ENCODE results near the gene SLC39A11.

Gene SLC39A11

DNA sequence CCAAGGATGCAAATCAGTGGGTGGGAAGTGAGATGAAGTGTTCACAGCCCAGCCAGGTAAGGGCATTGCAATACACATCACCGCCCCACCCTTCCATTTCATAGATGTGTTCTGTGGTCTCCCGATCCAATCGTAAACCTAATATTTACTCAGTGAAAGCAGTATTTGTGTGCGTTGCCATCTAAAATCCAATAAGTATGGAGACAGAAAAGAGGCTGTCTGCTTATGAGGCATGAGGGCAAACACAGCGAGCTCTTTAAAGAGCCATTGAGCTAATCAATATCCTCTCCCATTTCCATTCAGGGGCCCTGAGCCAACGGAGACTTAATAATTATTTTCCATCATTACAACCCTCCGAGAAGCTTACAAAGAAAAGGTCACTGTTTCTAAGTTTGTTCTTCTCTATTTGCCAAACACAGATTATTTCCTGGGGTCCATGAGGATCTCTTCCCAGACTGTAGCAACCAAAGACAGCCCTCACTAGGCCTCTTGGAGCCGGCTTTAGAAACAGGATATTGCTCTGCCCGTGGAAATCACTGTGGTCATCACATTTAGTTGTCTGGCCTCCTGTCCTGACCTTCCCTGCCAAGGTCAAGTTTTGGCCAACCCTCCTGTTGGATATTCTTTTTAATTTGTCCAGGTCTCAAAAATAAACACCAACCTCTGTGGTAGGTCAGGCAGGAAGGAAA, 120.1 kb downstream of the SLC39A11 start:
- DNase-seq: no peak

DNA sequence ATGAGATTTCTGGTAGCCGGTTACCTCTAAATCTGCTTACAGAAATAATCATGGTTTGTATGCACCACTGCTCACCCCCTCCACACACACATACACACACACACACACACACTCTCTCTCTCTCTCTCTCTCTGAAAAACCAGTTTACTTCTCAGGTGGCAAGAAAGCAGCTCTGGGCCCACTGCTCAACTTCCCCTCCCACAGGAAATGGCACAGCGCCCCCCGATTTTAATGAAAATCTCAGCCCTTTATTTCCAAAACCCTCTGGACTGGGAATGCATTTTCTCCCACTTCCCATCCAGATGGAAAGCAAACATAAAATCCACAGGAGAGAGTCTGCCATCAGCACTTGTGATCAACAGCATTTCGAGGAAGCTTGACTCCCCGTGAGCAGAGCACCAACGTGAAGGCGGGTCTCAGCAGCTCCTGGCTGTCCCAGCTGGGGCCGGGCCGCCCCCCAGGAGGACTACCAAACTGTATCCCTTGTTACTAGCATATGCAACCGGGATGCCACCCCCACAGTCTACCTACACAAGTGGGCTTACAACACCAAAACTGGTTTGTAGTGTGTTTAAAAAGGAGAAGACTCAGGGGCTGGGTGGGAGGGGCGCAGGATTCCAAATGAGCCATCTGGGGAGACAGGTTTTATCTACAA, 121.1 kb downstream of the SLC39A11 start:
- DNase-seq: no peak

DNA sequence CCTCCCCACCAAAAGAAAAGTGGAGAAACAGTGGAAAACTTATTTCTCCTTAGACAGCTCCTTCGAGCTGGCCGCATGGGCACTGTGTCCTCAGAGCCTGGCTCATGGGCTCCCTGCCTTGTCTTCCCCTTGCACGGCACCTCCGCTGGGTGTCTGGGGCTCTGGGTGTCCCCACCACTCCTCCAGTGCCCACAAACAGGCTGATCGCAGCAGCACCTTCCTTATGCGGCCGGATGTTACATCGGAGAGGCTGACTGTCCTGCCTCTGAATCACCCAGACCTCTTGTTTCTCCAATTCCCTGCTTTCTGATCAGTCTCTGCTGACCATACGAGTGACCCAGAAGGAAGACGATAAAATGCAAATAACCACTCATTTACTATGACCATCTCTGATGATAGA, 121.7 kb downstream of the SLC39A11 start:
- DNase-seq: no peak

DNA sequence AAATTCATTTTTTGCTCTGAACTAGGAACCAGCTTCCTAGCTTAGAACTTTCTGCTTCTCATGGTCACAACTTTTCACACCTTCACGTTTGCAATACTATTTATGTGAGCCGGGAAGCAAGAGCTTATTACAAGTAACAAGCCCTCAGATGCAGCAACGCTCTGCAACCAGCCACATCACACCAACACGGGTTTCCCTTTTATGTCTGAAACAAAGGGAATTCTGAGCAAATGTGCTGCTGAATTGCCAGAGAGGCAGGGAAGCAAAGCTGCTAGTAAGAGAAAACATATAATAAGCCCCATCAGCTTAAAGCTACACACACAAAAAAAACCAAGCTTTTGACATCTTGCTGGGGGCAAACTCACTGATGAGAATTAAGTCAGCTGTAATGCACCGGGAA, 122.2 kb downstream of the SLC39A11 start:
- no peak for DNase-seq

GRCh38 chr17:72969293-72969906, 123.1 kb downstream of the SLC39A11 start:
- no peak for DNase-seq

- DNase-seq: no peak
Measured at GRCh38 chr17:72968798-72969197, 123.7 kb downstream of the SLC39A11 start.

DNA sequence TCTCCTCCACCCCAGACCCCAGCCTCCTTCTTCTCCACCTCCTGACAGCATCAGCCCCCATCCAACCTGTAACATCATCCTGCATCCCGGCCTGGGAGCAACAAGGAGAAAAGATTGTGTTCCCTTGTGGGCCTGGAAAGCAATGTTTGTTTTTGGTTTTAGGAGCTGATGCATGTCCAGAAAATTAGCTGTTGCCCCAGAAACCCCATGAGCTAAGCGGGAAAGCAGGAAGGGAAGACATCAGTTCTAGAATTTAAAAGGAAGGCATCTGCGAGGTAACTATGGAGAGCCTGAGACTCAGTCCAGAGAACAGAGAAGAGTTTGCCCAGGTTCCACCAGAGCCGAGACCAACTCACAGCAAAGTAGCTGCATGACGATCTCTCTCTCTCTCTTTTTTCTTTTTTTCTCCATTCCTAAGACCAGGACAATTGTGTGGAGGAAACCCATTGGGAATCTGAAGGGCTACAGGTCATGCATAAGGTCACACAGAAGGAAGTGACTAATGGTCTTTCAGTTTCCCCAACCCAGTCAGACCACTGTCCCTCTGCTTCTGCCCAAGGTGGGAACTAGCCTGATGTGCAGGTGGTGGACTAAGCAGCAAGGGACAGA, 124.4 kb downstream of the SLC39A11 start:
- peak; percentile 46 for DNase-seq

GRCh38 chr17:72967277-72967970, 125.1 kb downstream of the SLC39A11 start:
- DNase-seq: no peak

- DNase-seq: no peak
Measured at GRCh38 chr17:72962106-72962505, 130.4 kb downstream of the SLC39A11 start.

GRCh38 chr17:72955391-72956140, 136.9 kb downstream of the SLC39A11 start:
- peak; percentile 62 for DNase-seq

- DNase-seq: no peak
Measured at GRCh38 chr17:72954579-72954978, 137.9 kb downstream of the SLC39A11 start.

DNA sequence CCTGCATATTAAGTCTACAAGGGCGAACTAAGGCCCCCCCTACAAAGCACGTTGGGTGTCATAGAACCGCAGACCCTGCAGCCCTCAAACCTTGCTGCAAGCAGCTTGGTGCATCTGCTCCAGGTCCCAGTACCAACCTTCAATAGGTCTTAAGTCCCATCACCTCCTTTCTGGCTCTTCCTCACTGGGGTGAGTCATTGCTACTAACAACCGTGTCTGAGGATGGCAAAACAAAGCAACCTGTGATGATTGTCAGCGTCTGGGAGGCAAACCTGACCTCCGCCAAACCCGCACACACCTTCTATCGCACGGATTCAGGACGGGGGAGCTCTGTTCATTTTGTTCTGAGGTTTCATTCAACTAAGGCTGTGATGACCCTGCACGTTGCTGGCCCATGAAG, 138.9 kb downstream of the SLC39A11 start:
- no peak for DNase-seq

GRCh38 chr17:72952641-72953315, 139.7 kb downstream of the SLC39A11 start:
- DNase-seq: no peak

DNA sequence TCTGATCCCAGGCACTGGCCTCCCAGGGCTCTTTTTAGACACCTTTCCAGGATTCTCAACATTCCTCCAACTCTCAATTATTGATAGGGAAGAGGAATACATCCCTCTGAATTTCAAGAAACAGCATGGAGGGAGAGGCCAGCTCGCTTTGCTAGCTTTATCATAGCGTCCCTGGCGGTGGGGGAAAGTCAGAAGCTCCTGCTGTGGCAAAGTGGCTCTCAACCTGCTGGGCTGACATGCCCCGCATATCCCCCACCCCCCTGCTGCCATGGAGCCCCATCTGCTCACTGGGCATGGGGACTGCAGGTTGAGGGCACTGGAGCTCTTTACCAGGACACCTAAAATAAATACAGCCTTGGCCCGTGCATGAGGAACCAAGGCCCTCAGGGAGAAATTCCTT, 140.3 kb downstream of the SLC39A11 start:
- DNase-seq: no peak

- no peak for DNase-seq
Measured at GRCh38 chr17:72950242-72950931, 142.1 kb downstream of the SLC39A11 start.

DNA sequence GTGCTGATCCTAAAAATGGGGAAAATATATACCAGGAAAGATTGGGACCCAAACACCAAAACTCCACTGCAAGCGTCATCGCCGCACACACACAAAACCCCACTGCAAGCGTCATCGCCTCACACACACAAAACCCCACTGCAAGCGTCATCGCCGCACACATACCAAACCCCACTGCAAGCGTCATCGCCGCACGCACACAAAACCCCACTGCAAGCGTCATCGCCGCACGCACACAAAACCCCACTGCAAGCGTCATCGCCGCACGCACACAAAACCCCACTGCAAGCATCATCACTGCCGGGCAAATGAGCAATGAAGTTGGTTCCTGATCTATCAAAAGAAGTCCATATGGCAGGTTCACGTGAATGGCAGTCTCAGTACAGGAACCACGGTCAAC, 144.4 kb downstream of the SLC39A11 start:
- no peak for DNase-seq

- no peak for DNase-seq
Measured at GRCh38 chr17:72947475-72947874, 145.0 kb downstream of the SLC39A11 start.

GRCh38 chr17:72946696-72947095, 145.8 kb downstream of the SLC39A11 start:
- no peak for DNase-seq

- DNase-seq: no peak
Measured at GRCh38 chr17:72946156-72946555, 146.3 kb downstream of the SLC39A11 start.

DNA sequence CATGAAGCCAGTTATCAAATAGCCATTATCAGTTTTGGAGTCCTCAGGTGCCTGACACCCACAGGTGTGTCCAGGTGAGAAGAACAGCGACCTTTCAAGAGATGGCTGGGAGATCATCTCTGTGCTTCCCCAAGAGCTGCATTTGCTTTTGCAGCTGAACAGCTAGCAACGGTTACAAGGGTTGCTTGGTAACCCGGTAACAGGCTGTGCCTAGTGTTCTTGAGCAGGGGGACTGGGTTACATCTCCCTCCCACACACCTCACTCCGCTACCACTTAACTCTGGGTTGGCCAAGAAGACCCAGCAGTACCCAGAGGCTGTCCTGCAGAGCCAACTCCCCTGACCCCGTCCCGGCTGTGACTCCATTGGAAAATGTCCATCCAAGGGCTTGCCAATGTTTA, 147.0 kb downstream of the SLC39A11 start:
- no peak for DNase-seq
